Liver (tissue), 9 donors: Measurements from ENCODE around the gene PCDH1. TPM values are rescaled to one million over a fixed set of nuclear protein-coding genes. Genes with fewer than 3 reads are reported as not detected.
A peak's percentile ranks its signal among the peaks of the same experiment; 100 is the strongest.

Experiments
- DNase-seq: peaks from one replicate; pipeline ENCODE4 v3.0.0-alpha.2; 2017; ENCODE audit warnings: low spot score
- H3K27ac ChIP-seq, 2 donors: one replicate each; pipeline ENCODE4 v1.7.0; 2013; ENCODE audit warnings: inconsistent platforms in 2 of 2, low read length in 2 of 2, control low read depth in 1 of 2, low read depth in 1 of 2, mild to moderate bottlenecking in 1 of 2
- H3K27me3 ChIP-seq, 4 donors: one replicate each; pipeline versions ENCODE4 v1.6.1 to v1.7.0; 2013; ENCODE audit warnings: low read length in 3 of 4, inconsistent platforms in 1 of 4, mild to moderate bottlenecking in 1 of 4, moderate library complexity in 1 of 4; ENCODE audit not compliant: control insufficient read depth in 4 of 4, insufficient read depth in 4 of 4
- H3K36me3 ChIP-seq, 4 donors: one replicate each; pipeline versions ENCODE4 v1.6.1 to v1.7.0; 2013; ENCODE audit warnings: low read length in 3 of 4, mild to moderate bottlenecking in 3 of 4, low read depth in 1 of 4, moderate library complexity in 1 of 4; ENCODE audit not compliant: control insufficient read depth in 4 of 4, insufficient read depth in 3 of 4
- H3K4me1 ChIP-seq, 4 donors: one replicate each; pipeline versions ENCODE4 v1.6.1 to v1.7.0; 2013; ENCODE audit warnings: low read length in 3 of 4, mild to moderate bottlenecking in 3 of 4, moderate library complexity in 1 of 4; ENCODE audit not compliant: control insufficient read depth in 4 of 4, insufficient read depth in 4 of 4
- H3K4me3 ChIP-seq, 3 donors: one replicate each; pipeline versions ENCODE4 v1.6.1 to v1.7.0; 2013; ENCODE audit warnings: low read length in 3 of 3, control low read depth in 1 of 3, low read depth in 1 of 3, mild to moderate bottlenecking in 1 of 3
- H3K9ac ChIP-seq, 2 donors: one replicate each; pipeline ENCODE4 v1.7.0; 2013; ENCODE audit warnings: low read length in 2 of 2, mild to moderate bottlenecking in 2 of 2, moderate library complexity in 2 of 2, control low read depth in 1 of 2, low read depth in 1 of 2
- H3K9me3 ChIP-seq, 4 donors: one replicate each; pipeline versions ENCODE4 v1.6.1 to v1.7.0; 2013; ENCODE audit warnings: low read length in 3 of 4; ENCODE audit not compliant: control insufficient read depth in 4 of 4
- EGR1 ChIP-seq, 2 donors: IDR thresholded peaks; 2 replicates each; pipeline ENCODE4 v1.6.1; 2016 to 2018; ENCODE audit warnings: antibody characterized with exemption in 2 of 2, low read depth in 2 of 2
- FOXA1 ChIP-seq: IDR thresholded peaks from 2 replicates; pipeline ENCODE4 v1.6.1; 2016; ENCODE audit warnings: antibody characterized with exemption
- FOXA2 ChIP-seq: IDR thresholded peaks from 2 replicates; pipeline ENCODE4 v1.6.1; 2016; ENCODE audit warnings: antibody characterized with exemption
- GABPA ChIP-seq, 2 donors: IDR thresholded peaks in 1 of 2; conservative IDR thresholded peaks in 1 of 2; 2 replicates each; pipeline ENCODE4 v1.6.1; 2016; ENCODE audit warnings: antibody characterized with exemption in 2 of 2, mild to moderate bottlenecking in 1 of 2, moderate library complexity in 1 of 2
- HNF4A ChIP-seq, 2 donors: conservative IDR thresholded peaks; 2 replicates each; pipeline ENCODE4 v1.6.1; 2016; ENCODE audit warnings: antibody characterized with exemption in 2 of 2, mild to moderate bottlenecking in 2 of 2
- HNF4G ChIP-seq: IDR thresholded peaks from 2 replicates; pipeline ENCODE4 v1.6.1; 2016; ENCODE audit warnings: antibody characterized with exemption
- JUND ChIP-seq, 2 donors: IDR thresholded peaks; 2 replicates each; pipeline ENCODE4 v1.6.1; 2016; ENCODE audit warnings: antibody characterized with exemption in 2 of 2
- NR2F2 ChIP-seq: IDR thresholded peaks from 2 replicates; pipeline ENCODE4 v1.6.1; 2016; ENCODE audit warnings: antibody characterized with exemption
- RAD21 ChIP-seq, 2 donors: IDR thresholded peaks; 2 replicates each; pipeline ENCODE4 v1.6.1; 2016; ENCODE audit warnings: antibody characterized with exemption in 2 of 2, mild to moderate bottlenecking in 2 of 2
- RXRA ChIP-seq, 2 donors: IDR thresholded peaks; 2 replicates each; pipeline ENCODE4 v1.6.1; 2017 to 2018; ENCODE audit warnings: antibody characterized with exemption in 2 of 2, mild to moderate bottlenecking in 1 of 2
- SP1 ChIP-seq: IDR thresholded peaks from 2 replicates; pipeline ENCODE4 v1.6.1; 2018; ENCODE audit warnings: antibody characterized with exemption, mild to moderate bottlenecking
- TAF1 ChIP-seq: conservative IDR thresholded peaks from 2 replicates; pipeline ENCODE4 v1.6.1; 2016; ENCODE audit warnings: antibody characterized with exemption, mild to moderate bottlenecking
- WGBS: extraction: QIAGEN DNeasy Blood & Tissue Kit; methylation state at CpG from one replicate; pipeline ENCODE4 v1.1.7; 2013; 5-methylcytosine and 5-hydroxymethylcytosine counted together
- polyA plus RNA-seq, 2 donors: library from polyadenylated mRNA; stranded (reverse) in 1 of 2; unstranded in 1 of 2; fragments of 200-250 nt in 1 of 2; fragments of >200 nt in 1 of 2; fragmentation: Nextera tagmentation in 1 of 2; extraction: Ambion mirVana in 1 of 2; gene quantifications; one replicate each; pipeline versions ENCODE4 v1.2.1 to v1.2.3, GENCODE V29; 2013 to 2015
- total RNA-seq, 2 donors: library from RNA; depleted of rRNA; stranded (reverse); fragments of >200 nt; gene quantifications; one replicate each; pipeline ENCODE4 v1.2.3, GENCODE V29; 2014
- TF ChIP-seq, protein P1 (sequence below): IDR thresholded peaks from 2 replicates; pipeline ENCODE4 v1.6.1; 2016; ENCODE audit warnings: antibody characterized with exemption
- TF ChIP-seq, protein P2 (sequence below): IDR thresholded peaks from 2 replicates; pipeline ENCODE4 v1.6.1; 2016; ENCODE audit warnings: antibody characterized with exemption
- TF ChIP-seq, protein P3 (sequence below): fragments of 150-350 bp; IDR thresholded peaks from 2 replicates; pipeline ENCODE4 v1.5.1; 2017; ENCODE audit warnings: improper control_type of control experiment, low read depth, low read length; ENCODE audit not compliant: missing input control
- TF ChIP-seq, protein P4 (sequence below): IDR thresholded peaks from 2 replicates; pipeline ENCODE4 v1.6.1; 2016; ENCODE audit warnings: antibody characterized with exemption, mild to moderate bottlenecking
- TF ChIP-seq, protein P5 (sequence below): IDR thresholded peaks from 2 replicates; pipeline ENCODE4 v1.6.1; 2016; ENCODE audit warnings: antibody characterized with exemption
- donor health status: healthy.
- donor health status: healthy.
- donor health status: healthy.
- donor health status: healthy.
- donor health status: healthy.

The PCDH1 gene
- total and polyA plus RNA-seq, 4 donors: 9.3 to 52.8 (median 15.0) TPM

DNA sequence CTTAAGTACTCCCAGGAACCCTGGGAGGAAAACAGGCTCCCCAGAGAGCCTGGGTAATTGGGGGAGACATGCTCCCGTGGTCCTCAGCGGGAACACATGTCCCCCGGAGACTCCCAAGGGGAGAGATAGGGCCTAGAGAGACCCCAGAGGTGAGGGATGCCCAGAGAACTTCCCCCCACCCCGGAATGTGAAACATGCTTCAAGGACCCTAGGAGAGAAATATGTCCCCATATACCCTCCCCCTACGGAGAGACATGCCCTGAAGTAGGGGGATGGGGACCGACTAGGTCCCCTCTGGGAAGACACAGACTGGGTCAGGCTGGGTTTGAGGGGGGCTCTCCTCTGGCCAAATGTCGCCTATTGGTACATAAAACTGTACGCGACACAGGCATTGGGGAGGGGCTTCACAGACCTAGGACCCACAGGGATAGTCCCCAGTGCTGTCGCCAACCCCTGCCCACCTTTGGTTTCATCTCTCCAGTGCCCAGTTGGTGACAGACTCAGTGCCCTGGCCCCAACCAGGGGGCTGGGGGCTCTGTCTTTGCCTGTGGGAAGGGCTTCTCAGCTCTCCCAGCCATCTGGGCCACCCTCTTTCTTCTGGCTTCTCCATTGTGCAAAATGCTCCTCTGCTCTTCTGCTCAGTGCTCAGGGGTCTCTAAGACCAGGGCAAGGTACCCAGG, 26.9 kb downstream of the PCDH1 start (continued):
- TF ChIP-seq RAD21 (IDR thresholded peaks at IDR 0.05): no peak
- TF ChIP-seq, protein P1, sequence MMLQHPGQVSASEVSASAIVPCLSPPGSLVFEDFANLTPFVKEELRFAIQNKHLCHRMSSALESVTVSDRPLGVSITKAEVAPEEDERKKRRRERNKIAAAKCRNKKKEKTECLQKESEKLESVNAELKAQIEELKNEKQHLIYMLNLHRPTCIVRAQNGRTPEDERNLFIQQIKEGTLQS: no peak
- no peak for TF ChIP-seq EGR1 (IDR thresholded peaks at IDR 0.05; ENCODE audit: low read depth in 2 of 2)
- TF ChIP-seq, protein P2, sequence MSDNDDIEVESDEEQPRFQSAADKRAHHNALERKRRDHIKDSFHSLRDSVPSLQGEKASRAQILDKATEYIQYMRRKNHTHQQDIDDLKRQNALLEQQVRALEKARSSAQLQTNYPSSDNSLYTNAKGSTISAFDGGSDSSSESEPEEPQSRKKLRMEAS: no peak
- TF ChIP-seq JUND (IDR thresholded peaks at IDR 0.05): no peak
- TF ChIP-seq, protein P3, sequence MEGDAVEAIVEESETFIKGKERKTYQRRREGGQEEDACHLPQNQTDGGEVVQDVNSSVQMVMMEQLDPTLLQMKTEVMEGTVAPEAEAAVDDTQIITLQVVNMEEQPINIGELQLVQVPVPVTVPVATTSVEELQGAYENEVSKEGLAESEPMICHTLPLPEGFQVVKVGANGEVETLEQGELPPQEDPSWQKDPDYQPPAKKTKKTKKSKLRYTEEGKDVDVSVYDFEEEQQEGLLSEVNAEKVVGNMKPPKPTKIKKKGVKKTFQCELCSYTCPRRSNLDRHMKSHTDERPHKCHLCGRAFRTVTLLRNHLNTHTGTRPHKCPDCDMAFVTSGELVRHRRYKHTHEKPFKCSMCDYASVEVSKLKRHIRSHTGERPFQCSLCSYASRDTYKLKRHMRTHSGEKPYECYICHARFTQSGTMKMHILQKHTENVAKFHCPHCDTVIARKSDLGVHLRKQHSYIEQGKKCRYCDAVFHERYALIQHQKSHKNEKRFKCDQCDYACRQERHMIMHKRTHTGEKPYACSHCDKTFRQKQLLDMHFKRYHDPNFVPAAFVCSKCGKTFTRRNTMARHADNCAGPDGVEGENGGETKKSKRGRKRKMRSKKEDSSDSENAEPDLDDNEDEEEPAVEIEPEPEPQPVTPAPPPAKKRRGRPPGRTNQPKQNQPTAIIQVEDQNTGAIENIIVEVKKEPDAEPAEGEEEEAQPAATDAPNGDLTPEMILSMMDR: no peak

DNA sequence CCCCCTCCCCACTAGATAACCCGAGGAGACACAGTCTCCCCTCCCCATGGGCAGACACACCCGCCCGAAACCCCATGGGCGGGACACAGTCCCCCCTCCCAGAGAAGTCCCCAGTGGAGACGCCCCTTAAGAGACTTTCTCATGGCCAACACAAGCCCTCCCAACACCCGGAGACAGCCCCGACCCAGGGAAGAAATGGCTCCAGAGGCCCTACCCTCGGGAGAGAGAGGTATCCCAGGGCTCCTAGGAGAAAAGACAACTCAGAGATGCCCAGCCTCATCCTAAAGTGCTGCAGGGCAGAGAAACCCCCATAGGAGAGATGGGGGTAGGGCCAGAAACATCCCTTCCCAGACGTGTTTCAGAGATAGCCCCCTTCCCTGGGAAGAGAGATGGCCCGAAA, 27.4 kb downstream of the PCDH1 start:
- H3K4me1 ChIP-seq: peaks cover 5 to 14% (median 10%) of the 10 kb centered on the region in 4 donors
- DNase-seq: no peak

More for the DNA sequence above, 27.4 kb downstream of the PCDH1 start:
- peaks cover 0 to 3% (median 2%) of the 10 kb centered on the region in 4 donors for H3K36me3 ChIP-seq
- no peak for TF ChIP-seq NR2F2
- TF ChIP-seq, protein P2: no peak
- TF ChIP-seq FOXA1: no peak
- no peak for TF ChIP-seq HNF4A (conservative IDR thresholded peaks at IDR 0.05)
- TF ChIP-seq SP1: no peak
- TF ChIP-seq, protein P4, sequence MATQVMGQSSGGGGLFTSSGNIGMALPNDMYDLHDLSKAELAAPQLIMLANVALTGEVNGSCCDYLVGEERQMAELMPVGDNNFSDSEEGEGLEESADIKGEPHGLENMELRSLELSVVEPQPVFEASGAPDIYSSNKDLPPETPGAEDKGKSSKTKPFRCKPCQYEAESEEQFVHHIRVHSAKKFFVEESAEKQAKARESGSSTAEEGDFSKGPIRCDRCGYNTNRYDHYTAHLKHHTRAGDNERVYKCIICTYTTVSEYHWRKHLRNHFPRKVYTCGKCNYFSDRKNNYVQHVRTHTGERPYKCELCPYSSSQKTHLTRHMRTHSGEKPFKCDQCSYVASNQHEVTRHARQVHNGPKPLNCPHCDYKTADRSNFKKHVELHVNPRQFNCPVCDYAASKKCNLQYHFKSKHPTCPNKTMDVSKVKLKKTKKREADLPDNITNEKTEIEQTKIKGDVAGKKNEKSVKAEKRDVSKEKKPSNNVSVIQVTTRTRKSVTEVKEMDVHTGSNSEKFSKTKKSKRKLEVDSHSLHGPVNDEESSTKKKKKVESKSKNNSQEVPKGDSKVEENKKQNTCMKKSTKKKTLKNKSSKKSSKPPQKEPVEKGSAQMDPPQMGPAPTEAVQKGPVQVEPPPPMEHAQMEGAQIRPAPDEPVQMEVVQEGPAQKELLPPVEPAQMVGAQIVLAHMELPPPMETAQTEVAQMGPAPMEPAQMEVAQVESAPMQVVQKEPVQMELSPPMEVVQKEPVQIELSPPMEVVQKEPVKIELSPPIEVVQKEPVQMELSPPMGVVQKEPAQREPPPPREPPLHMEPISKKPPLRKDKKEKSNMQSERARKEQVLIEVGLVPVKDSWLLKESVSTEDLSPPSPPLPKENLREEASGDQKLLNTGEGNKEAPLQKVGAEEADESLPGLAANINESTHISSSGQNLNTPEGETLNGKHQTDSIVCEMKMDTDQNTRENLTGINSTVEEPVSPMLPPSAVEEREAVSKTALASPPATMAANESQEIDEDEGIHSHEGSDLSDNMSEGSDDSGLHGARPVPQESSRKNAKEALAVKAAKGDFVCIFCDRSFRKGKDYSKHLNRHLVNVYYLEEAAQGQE: no peak
- TF ChIP-seq RXRA (IDR thresholded peaks at IDR 0.05): no peak
- no peak for TF ChIP-seq EGR1 (IDR thresholded peaks at IDR 0.05; ENCODE audit: low read depth in 2 of 2)
- no peak for TF ChIP-seq GABPA (IDR thresholded peaks at IDR 0.05 in 1 of 2, conservative IDR thresholded peaks at IDR 0.05 in 1 of 2)
- TF ChIP-seq, protein P3: no peak
- TF ChIP-seq FOXA2: no peak
- TF ChIP-seq, protein P1: no peak
- TF ChIP-seq TAF1: no peak
- no peak for TF ChIP-seq HNF4G
- TF ChIP-seq, protein P5, sequence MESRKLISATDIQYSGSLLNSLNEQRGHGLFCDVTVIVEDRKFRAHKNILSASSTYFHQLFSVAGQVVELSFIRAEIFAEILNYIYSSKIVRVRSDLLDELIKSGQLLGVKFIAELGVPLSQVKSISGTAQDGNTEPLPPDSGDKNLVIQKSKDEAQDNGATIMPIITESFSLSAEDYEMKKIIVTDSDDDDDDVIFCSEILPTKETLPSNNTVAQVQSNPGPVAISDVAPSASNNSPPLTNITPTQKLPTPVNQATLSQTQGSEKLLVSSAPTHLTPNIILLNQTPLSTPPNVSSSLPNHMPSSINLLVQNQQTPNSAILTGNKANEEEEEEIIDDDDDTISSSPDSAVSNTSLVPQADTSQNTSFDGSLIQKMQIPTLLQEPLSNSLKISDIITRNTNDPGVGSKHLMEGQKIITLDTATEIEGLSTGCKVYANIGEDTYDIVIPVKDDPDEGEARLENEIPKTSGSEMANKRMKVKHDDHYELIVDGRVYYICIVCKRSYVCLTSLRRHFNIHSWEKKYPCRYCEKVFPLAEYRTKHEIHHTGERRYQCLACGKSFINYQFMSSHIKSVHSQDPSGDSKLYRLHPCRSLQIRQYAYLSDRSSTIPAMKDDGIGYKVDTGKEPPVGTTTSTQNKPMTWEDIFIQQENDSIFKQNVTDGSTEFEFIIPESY: no peak
- no peak for TF ChIP-seq RAD21 (IDR thresholded peaks at IDR 0.05)
- H3K27ac ChIP-seq: peak overlapping the region in 1 of 2 donors; percentile 49
- no peaks in the 10 kb centered on the region for H3K9me3 ChIP-seq
- WGBS: 53% methylated on average over 10 of the region's 10 CpGs
- H3K27me3 ChIP-seq: no peaks in the 10 kb centered on the region
- H3K4me3 ChIP-seq: peak overlapping the region in 1 of 3 donors; percentile 79
- H3K9ac ChIP-seq: no peak overlapping the region
